Nephron progenitor cell (in vitro differentiated cells): ENCODE data around the gene NDUFS3.
"Not testable (repeated sequence)": the region's sequence is repeated elsewhere in the genome, so short reads cannot be mapped to it uniquely, and the experiment has no call there.

Experiments used
- DNase-seq: peaks from one replicate; pipeline ENCODE4 v3.0.0; 2021
- H3K27ac Mint-ChIP-seq: 2 replicates; pipeline ENCODE4 v1.8.0; 2021; ENCODE audit warnings: mild to moderate bottlenecking, moderate library complexity, mixed read lengths
- H3K27me3 Mint-ChIP-seq: 2 replicates; pipeline ENCODE4 v1.8.0; 2021; ENCODE audit warnings: mild to moderate bottlenecking, low read depth, mixed read lengths; ENCODE audit not compliant: poor library complexity
- H3K36me3 Mint-ChIP-seq: 2 replicates; pipeline ENCODE4 v1.8.0; 2021; ENCODE audit warnings: low read depth, mixed read lengths
- H3K4me1 Mint-ChIP-seq: 2 replicates; pipeline ENCODE4 v1.8.0; 2021; ENCODE audit warnings: mixed read lengths
- H3K4me3 Mint-ChIP-seq: 2 replicates; pipeline ENCODE4 v1.8.0; 2021; ENCODE audit warnings: mild to moderate bottlenecking, moderate library complexity, mixed read lengths
- H3K9me3 Mint-ChIP-seq: 2 replicates; pipeline ENCODE4 v1.8.0; 2021; ENCODE audit warnings: mild to moderate bottlenecking, moderate library complexity, mixed read lengths
- TF ChIP-seq, protein P1 (sequence below): fragments of 200-600 bp; sonication (generic); IDR thresholded peaks from 2 replicates; pipeline ENCODE4 v1.5.0; 2021; ENCODE audit warnings: antibody characterized with exemption

The NDUFS3 gene

DNA sequence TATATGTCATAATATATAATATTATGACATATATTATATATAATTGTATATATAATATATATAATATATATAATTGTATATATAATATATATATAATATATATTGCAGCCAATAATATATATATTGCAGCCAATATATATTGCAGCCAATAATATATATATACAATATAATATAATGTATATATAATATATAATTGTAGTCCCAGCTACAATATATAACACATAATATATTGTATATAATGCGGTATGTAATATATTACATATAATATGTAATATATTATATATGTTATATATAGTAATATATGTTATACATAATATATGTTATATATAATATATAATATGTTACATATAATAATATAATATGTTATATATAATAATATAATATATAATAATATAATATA lies 20.2 kb upstream of the NDUFS3 start:
- Mint-ChIP-seq H3K36me3 (no peaks in the 10 kb centered on the region), H3K4me1 (peaks cover 7% of the 10 kb centered on the region), H3K4me3 (no peak overlapping the region), H3K27ac (no peak overlapping the region), H3K27me3 (peaks cover 3% of the 10 kb centered on the region), H3K9me3 (no peaks in the 10 kb centered on the region)
- TF ChIP-seq, protein P1, sequence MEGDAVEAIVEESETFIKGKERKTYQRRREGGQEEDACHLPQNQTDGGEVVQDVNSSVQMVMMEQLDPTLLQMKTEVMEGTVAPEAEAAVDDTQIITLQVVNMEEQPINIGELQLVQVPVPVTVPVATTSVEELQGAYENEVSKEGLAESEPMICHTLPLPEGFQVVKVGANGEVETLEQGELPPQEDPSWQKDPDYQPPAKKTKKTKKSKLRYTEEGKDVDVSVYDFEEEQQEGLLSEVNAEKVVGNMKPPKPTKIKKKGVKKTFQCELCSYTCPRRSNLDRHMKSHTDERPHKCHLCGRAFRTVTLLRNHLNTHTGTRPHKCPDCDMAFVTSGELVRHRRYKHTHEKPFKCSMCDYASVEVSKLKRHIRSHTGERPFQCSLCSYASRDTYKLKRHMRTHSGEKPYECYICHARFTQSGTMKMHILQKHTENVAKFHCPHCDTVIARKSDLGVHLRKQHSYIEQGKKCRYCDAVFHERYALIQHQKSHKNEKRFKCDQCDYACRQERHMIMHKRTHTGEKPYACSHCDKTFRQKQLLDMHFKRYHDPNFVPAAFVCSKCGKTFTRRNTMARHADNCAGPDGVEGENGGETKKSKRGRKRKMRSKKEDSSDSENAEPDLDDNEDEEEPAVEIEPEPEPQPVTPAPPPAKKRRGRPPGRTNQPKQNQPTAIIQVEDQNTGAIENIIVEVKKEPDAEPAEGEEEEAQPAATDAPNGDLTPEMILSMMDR, result no peak
- DNase-seq, result no peak

DNA sequence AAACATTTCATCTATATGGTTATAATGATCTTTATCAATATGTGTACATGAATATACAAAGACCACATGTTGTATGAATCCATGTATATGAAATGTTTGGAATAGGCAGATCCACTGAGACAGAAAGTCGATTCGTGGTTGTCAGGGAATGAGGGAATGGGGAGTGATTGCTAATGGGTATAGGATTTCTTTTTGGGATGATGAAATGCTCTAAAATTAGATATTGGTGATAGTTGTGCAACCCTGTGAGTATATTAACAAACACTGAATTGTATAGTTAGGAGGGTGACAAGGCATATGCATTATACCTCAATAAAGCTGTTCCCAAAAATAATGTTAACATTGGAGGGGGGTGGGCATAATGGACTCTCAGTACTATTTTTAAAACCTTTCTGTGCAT lies 18.4 kb upstream of the NDUFS3 start:
- no peaks in the 10 kb centered on the region for H3K36me3 Mint-ChIP-seq
- peaks cover 3% of the 10 kb centered on the region for H3K27me3 Mint-ChIP-seq
- no peak overlapping the region for H3K4me3 Mint-ChIP-seq
- no peak for DNase-seq
- H3K27ac Mint-ChIP-seq, result peak overlapping the region; percentile 5
- no peaks in the 10 kb centered on the region for H3K9me3 Mint-ChIP-seq
- TF ChIP-seq, protein P1, result no peak
- H3K4me1 Mint-ChIP-seq, result peaks cover 3% of the 10 kb centered on the region

DNA sequence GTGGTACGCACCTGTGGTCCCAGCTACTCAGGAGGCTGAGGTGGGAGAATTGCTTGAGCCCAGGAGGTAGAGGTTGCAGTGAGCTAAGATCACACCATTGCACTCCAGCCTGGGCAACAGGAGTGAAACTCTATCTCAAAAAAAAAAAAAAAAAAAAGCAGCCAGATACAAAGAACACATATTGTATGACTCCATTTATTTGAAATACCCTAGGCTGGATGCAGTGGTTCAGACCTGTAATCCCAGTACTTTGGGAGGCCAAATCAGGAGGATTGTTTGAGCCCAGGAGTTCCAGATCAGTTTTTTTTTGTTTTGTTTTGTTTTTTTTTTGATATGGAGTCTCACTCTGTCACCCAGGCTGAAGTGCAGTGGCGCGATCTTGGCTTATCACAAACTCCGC lies 16.5 kb upstream of the NDUFS3 start:
- peaks cover 14% of the 10 kb centered on the region for H3K4me1 Mint-ChIP-seq

DNA sequence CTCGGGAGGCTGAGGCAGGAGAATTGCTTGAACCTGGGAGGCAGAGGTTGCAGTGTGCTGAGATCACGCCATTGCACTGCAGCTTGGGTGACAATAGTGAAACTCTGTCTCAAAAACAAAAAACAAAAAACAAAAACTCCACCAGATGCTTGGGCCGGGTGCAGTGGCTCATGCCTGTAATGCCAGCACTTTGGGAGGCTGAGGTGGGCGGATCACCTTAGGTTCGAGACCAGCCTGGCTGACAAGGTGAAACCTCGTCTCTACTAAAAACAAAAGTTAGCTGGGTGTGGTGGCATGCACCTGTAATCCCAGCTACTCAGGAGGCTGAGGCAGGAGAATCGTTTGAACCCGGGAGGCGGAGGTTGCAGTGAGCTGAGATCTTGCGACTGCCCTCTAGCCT lies 14.5 kb upstream of the NDUFS3 start:
- not testable (repeated sequence) for H3K4me3 Mint-ChIP-seq, H3K27me3 Mint-ChIP-seq, H3K27ac Mint-ChIP-seq, H3K36me3 Mint-ChIP-seq, H3K9me3 Mint-ChIP-seq, DNase-seq
- peaks cover 14% of the 10 kb centered on the region for H3K4me1 Mint-ChIP-seq

More for the DNA sequence above, 16.5 kb upstream of the NDUFS3 start:
- H3K27ac Mint-ChIP-seq, H3K36me3 Mint-ChIP-seq, DNase-seq, H3K27me3 Mint-ChIP-seq, H3K4me3 Mint-ChIP-seq, H3K9me3 Mint-ChIP-seq: not testable (repeated sequence)

DNA sequence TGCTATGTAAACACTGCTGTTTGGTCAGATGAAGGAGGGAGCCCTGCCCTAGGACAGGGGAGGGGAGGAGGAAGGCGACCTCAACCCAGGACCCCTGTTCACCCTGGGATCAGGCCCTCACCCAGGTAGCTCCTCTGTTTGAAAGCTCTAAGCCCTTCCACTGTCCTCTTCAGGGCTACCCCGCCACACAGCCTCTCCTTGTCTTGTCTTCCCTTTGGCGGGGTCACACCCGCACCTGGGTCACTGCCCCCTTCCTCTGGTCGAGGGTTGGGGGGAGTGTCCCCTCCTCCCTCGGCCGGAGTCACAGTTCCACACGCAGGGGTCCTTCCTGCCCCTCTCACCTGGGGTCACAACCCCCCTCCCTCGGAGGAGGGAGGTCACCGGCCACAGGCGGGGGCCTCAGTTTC lies 13.9 kb upstream of the NDUFS3 start:
- Mint-ChIP-seq H3K36me3 (peaks cover 9% of the 10 kb centered on the region), H3K4me3 (peak overlapping the region; percentile 72), H3K4me1 (peaks cover 14% of the 10 kb centered on the region), H3K27ac (peak overlapping the region; percentile 66), H3K27me3 (peaks cover 3% of the 10 kb centered on the region), H3K9me3 (no peaks in the 10 kb centered on the region)
- no peak for DNase-seq
- TF ChIP-seq, protein P1, result no peak

DNA sequence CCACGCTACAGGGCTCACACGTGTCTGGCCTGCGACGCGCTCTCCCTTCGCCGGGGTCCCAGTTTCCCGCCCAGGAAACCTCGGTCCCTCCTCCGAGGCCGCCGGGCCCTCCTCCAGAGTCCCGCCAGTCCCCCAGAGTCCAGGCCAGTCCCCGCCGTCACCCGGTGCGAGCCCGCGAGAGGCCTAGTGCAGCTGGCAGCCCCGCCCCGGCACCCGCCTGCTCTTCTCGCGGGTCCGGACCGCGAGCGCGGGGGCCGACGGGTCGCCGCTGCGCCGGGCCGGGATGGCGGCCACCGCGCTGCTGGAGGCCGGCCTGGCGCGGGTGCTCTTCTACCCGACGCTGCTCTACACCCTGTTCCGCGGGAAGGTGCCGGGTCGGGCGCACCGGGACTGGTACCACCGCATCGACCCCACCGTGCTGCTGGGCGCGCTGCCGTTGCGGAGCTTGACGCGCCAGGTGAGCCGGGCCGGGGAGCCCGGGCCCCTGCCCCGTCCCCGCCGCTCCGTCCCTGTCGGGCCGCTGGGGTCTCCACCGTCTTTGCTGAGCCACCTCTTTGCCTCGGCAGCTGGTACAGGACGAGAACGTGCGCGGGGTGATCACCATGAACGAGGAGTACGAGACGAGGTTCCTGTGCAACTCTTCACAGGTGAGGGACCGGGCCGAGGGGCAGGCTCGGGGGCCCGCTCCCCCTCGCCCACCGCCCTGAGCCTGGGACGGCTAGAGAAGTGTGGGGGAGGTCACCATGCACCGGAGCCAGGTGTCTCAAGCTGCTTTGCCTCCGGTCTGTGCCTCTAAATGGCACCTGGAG lies 13.3 kb upstream of the NDUFS3 start, which contains the start of gene PTPMT1:
PTPMT1 (plus strand) TSS at position 260 of the 809 bp plus-strand sequence; CDS start at position 284, 24 bp downstream.
- Mint-ChIP-seq H3K4me3 (peak within 1 kb of the TSS; percentile 85), H3K9me3 (no peaks in the 10 kb centered on the region), H3K27me3 (peaks cover 3% of the 10 kb centered on the region), H3K36me3 (peaks cover 9% of the 10 kb centered on the region), H3K27ac (peak within 1 kb of the TSS; percentile 66), H3K4me1 (peaks cover 14% of the 10 kb centered on the region)
- TF ChIP-seq, protein P1, result no peak
- DNase-seq, result peak; percentile 78
